HG03439 (cell line): ENCODE measurements around the gene PFN3.
"Not testable (repeated sequence)": the region's sequence is repeated elsewhere in the genome, so short reads cannot be mapped to it uniquely, and the experiment has no call there.

Experiments used
- ATAC-seq: cut with Tn5 transposase; IDR thresholded peaks from one replicate; pipeline ENCODE4 v1.9.1; 2021; ENCODE audit warnings: mild to moderate bottlenecking, moderate library complexity; ENCODE audit not compliant: unreplicated experiment

Gene PFN3

DNA sequence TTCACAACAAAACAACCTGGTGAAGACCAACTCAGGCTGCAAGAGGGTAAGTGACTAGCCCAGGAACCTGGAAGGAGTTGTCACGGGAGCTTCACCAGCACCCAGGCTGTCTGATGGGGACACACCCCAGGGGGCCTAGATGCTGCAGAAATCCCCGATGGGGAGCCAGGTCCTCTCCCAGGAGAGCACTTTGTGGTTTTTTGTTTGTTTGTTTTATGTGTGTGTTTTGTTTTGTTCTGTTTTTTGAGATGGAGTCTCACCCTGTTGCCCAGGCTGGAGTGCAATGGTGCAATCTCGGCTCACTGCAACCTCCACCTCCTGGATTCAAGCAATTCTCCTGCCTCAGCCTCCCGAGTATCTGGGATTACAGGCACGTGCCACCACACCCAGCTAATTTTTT, 24.9 kb downstream of the PFN3 start:
- ATAC-seq: not testable (repeated sequence)

DNA sequence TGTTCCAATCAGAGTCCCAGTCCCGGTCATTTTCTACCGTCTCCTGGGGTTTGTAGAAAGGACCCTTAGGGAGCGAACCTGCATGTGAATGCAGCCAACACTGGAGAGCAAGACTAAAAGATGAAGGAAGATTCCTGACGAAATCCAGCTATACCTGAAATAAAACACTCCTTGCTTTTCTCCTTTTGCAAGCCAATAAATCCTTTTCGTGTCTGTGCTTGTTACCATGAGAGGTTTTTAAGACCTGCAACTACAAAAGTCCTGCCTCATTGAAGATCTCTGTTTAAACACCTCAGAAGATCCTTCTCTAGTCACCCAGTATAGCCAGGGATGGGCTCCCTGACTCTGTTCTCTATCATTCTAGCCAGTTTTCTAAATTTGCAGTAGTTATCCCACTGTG, 26.2 kb downstream of the PFN3 start:
- no peak for ATAC-seq

DNA sequence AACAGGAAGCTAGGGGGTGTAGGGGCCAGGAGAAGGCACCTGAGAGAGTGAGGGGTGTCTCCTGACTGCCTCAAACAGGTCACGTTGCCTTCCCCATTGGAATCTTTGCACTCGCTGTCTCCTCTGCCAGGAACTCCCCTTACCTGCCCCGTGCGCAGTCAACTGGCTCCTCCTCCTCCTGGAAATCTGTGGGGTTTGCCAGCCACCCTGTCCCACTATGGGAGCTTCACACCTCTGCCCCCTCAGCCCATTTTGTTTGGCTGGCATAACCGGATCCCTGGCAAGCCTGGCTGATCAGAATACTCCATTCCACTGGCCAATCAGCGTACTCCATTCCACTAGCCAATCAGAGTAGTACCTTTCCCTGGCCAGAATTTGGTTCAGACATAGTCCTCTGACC, 26.7 kb downstream of the PFN3 start:
- ATAC-seq: no peak

DNA sequence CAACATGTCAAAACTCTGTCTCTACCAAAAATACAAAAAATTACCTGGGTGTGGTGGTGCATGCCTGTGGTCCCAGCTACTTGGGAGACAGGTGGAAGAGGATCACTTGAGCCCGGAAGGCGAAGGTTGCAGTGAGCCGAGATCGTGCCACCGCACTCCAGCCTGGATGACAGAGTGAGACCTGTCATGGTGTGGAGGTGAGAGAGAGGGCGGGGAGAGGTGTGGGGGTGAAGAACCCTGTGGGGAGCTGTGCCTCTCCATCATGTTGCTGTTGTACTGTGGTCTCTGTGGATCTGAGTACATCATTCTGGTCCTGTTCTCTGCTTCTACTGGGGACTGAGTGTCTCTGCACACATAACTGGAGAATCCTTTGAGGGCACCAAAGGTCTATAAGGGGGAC, 27.6 kb downstream of the PFN3 start:
- no peak for ATAC-seq

DNA sequence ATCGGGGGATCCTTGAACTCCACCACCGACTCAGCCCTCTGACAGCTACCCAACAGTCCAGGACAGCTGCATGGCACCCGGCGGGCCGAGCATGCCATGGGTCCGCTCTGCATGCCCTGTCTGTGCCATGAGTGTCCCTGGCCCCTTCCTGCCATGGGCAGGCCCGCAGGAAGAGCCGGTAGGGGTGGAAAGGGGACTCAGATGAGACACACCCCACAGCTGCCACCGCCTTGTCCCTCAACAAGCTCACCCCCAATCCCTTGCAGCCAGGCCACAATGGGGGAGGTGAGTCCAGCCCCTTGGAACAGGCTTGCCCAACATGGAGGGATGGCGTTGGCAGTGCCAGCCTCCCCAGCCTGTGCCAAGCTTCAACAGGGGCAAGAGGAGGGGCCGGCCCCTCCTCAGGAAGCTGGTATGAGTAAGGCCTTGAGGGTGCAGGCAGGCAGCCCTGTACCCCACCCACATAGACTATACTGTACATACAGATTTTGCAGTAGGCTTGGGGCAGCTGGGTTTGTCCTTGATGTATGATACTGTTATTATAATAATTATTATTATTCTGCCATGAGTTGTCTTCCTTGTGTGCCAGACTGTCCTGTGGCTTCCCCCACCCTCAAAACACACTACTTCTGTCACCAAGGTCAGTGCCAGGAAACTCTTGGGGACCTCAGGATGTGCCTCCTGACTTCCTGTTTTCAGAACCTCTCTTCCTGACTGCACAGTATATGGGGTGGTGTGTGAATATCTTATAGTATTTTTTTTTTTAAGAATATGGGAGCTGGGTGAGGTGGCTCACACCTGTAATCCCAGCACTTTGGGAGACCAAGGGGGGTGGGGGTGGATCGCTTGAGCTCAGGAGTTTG, 28.2 kb downstream of the PFN3 start:
- no peak for ATAC-seq

DNA sequence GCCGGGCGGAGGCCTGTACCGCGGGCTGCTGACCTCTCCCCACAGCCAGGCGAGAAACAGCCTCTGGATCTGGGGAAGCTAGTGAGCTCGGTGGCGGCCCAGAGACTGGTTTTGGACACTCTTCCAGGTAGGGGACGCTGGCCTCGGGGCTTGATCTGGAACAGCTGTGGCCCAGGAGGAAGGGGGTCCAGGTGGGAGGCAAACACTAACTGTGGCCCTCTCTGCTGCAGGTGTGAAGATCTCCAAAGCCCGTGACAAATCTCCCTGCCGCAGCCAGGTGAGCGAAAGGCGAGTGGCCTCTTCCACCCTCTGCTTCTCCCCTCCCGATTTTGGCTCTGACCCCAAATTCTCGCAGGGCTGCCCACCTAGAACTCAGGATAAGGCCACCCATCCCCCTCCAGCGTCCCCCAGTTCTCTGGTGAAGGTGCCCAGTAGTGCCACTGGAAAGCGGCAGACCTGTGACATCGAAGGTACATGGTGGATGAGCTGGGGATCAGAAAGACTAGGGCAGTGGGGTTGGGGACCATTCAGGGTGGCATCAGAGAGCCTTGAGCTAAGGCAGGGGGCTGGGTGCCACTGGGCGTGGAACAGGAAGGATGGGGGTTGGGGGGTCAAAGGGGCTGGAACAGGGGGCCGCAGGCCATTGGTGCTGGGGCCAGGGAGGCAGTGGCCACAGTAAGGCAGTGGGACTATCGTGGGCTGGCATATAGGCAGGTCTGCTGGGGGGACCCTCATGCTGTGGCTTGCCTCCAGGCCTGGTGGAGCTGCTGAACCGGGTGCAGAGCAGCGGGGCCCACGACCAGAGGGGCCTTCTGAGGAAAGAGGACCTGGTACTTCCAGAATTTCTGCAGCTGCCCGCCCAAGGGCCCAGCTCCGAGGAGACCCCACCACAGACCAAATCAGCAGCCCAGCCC, 29.1 kb downstream of the PFN3 start:
- ATAC-seq: no peak

DNA sequence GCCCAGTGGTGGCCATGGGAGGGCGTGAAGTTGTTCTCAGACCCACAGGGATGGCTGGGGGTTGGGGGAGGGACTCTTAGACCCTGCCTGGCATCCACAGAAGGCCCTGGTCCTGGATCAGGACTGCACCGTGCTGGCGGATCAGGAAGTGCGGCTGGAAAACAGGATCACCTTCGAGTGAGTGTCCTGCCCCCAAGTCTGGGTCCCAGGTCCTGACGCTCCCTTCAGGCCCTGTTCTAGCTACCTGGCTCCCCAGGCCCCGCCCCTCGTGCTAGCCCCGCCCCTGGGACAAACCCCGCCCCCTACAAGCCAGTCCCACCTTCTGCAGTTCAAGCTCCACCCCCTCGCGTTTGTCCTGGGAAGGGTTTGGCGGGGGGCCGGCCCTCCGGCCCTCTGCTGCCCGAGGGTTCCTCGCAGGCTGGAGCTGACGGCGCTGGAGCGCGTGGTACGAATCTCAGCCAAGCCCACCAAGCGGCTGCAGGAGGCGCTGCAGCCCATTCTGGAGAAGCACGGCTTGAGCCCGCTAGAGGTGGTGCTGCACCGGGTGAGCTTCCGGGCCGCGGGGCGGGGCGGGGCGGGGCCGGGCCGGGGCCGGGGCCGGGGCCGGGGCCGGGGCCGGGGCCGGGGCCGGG, 29.9 kb downstream of the PFN3 start:
- no peak for ATAC-seq

DNA sequence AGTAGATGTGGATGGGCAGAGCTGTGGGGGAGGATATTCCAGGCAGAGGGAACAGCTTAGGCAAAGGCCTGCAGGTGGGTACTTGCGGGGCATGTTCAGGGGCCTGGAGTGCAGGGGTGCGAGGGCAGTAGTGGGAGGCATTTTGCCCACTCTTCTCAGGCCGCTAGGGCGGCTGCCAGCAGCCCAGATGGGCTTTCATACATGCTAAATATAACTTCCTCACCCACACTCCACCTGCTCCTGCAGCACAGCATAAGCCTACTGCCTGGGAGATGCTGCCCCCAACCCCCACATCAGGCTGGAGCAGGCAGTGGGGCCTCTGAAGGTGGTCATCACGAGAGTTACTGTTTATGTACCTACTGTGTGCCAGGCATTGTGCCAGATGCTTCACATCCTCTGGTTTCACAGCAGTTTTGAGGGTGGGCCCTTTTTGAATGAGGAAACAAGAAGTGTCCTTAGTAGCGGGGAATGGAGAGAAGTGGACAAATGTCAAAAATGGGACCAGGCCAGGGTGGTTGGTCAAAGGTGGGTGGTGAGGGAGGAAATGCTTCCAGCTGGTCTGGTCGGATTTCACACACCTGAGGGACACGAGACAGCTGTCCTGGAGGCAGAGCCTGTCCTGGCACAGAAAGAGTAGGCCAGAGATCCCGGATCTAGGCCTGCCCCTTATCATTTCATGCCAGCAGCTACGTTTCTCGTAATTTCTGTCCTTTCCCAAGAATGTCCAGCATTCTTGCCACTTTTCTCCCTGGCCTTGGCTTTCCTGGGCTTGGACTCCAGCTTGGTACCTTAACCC, 30.6 kb downstream of the PFN3 start:
- no peak for ATAC-seq

DNA sequence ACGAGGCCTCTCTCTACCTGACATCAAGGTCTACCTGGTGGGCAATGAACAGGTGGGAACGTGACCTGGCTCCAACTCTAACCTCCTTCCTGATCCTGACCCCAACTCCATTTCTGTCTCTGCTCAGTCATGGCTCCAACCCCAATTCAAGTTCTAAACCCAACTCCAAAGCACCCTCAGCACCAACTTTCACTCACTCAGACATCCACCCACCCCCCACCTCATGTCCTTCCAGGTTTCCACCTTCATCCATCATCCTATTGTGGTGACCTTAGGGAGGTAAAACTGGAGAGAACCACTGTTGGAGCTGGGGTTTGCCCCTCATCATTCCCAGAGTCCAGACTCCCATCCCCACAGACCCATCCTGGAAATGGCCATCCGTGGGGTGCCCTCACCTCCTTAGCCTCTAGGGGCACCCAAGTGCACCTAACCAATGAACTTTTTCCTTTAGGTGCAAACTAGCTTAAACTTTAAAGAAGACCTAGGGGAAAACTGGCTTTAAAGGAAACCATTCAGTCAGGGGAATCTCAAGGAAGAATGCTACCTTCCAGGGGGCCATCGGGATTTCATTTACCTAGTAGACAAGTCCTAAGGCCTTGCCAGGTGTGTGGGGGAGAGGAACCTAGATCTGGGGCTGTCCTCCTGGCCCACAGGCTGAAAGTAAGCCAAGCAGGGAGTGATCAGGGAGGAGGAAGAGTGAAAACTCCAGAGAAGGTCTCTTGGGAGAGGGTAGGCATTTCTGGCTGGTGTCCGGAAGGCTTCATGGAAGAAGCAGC, 31.4 kb downstream of the PFN3 start:
- no peak for ATAC-seq

DNA sequence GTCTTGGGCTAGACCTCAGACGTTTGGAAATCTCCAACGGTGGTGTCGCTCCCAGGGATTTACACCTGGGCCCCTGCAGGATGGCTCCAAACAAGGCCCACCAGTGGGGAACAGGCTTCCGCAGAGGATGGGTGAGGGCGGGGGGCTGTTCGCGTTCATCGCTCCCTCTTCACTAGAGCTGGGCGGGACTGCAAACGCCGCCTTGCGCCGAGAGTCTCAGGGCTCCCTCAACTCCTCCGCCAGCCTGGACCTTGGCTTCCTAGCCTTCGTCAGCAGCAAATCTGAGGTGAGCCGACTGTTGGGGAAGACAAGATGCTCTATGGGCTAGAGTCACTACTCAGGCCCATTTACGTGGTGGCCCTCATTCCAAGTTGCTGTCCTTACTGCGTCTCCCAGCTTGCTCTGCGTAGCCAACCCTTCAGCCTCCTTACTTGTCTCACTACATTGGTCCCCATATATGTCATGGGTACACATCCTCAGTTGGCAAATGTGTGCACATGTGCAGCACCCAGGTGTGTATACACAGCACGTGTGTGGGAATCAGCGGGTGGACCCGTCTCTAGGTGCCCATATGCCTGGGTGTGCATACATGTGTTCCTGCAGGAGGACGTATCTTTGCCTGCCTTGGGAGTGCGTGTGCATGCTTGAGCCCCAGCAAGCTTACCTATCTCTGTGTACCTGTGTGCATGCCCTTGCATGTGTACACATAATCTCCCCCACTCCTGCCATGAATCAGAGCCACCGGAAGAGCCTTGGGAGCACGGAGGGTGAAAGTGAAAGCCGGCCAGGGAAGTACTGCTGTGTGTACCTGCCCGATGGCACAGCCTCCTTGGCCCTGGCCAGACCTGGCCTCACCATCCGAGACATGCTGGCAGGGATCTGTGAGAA, 32.2 kb downstream of the PFN3 start:
- ATAC-seq: no peak

DNA sequence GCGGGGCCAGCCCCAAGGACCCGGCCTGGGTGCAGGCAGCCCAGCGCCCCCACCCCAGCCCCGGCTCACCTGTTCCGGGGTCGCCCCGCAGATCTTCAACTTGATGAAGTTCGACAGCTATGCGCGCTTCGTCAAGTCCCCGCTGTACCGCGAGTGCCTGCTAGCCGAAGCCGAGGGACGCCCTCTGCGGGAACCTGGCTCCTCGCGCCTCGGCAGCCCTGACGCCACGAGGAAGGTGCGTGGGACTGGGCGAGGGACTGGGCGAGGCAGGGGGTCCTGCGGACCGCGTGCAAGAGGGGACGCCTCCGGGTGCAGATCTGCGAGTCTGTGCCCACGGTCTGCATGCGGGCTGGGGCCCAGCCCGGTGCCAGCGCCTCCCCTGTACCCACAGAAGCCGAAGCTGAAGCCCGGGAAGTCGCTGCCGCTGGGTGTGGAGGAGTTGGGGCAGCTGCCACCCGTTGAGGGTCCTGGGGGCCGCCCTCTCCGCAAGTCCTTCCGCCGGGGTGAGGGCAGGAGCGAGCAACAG, 33.1 kb downstream of the PFN3 start:
- ATAC-seq: no peak

DNA sequence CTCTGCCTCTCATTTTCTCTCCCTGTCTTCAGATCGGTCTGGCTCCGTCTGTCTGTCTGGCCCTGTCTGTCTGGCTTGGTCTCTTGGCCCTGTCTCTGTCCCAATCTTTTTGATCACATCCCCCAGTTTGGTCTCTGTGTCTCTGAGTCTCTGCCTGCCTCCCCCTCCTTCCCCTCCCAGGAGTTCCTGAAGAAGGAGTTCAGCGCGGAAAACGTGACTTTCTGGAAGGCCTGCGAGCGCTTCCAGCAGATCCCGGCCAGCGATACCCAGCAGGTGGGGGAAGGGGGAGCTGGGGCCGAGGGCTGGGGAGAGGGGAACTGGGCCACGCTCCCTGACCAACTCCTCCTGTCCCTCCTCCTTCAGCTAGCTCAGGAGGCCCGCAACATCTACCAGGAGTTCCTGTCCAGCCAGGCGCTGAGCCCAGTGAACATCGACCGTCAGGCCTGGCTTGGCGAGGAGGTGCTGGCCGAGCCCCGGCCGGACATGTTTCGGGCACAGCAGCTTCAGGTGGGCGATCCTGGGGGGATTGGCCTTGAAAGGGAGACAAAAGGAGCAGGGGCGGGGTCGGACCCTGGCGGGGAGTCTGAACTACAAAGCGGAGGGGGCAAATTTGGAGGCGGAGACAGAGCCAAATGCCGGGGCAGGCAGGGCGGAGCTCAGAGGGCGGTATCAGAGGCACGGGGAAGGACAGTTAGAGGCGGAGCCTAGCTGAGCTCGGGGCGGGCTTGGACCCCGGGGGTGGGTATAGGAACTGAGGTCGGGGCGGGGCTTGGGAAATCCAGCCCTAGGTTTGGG, 33.7 kb downstream of the PFN3 start:
- ATAC-seq: no peak

DNA sequence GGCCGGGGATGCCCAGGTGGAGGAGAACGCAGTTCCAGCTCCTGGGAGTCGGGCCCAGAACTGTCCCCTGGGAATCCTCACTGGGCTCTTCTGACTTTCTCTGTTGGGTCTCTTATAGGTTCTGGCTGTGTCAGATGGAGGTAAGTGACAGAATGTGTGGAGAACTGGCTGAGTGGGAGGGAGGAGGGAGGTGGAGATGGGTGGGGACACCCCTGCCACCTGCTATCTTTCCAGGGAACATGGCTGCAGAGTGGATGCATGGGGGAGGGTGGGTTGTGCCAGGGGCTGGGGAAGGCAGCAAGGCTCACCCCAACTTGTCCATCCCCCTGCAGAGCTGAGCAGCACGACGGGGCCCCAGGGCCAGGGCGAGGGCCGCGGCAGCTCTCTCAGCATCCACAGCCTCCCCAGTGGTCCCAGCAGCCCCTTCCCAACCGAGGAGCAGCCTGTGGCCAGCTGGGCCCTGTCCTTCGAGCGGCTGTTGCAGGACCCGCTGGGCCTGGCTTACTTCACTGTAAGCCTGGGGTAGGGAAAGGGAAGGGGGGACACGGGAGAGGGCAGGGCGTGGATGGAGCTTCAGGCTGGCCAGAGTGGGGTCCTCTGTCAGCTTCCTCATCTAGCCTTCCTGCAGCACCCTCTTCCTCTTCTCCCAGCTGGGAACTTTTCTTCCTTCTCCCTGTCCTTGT, 34.5 kb downstream of the PFN3 start:
- no peak for ATAC-seq

DNA sequence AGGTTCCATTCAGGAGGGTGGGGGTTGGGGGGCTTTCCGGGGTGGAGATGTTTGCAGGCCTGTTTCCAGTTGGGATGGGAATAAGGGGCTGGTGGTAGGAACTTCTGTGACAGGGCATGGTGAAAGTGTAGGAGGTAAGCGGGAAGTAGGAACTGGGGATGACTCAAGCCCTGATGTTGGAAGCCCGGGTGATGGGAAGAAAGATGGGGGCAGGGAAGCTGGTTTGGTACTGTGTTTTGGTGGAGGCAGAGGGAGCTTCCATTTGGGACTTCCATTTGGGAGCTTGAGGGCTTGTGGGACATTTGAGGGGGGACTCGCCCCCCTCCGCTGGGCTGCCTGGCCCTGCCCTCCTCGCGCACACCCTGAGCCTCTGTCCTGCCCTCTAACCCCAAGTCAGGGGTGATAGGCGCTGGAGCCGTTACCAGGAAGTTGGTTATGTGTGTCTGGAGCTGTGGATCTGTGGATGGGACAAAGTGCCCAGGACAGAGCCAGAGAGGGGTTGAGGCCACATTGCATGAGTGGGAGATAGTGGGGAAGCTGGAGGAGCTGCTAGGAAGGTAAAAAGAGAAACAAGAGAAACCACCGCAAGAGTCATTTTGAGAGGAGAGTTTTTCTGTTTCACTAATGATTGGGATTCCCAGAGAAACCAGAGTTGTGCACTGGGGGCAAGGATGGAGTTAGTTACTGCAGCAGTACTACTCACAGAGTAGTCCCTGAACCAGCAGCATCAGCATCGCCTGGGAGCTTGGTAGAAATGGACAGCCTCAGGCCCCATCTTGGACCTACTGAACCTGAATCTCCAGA, 36.1 kb downstream of the PFN3 start:
- no peak for ATAC-seq

DNA sequence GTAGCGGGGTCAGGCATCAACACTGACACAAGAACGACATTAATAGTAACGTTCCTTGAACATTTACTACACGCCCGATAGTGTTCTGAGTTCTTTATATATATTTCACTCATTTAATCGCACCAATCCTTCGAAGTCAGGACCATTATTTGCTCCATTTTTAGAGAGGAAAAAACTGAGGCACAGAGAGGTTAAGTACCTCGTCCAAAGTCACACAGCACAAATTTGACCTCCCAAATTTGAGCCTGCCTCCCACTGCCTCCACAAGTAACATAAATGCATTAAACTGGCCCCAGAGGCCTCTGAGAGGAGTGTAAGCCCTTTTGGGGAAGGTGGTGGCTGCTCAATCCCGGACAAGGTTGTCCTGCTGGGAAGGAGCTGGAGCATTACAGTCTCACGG, 36.9 kb downstream of the PFN3 start:
- no peak for ATAC-seq
